ENCODE measurements around the gene ATP1B1. TPM values are rescaled to one million over a fixed set of nuclear protein-coding genes. Genes with fewer than 3 reads are reported as not detected.
A peak's percentile ranks its signal among the peaks of the same experiment; 100 is the strongest.

ATP1B1 gene
- total and polyA plus RNA-seq, 8 donors = 93.4 to 213 (median 166) TPM

DNA sequence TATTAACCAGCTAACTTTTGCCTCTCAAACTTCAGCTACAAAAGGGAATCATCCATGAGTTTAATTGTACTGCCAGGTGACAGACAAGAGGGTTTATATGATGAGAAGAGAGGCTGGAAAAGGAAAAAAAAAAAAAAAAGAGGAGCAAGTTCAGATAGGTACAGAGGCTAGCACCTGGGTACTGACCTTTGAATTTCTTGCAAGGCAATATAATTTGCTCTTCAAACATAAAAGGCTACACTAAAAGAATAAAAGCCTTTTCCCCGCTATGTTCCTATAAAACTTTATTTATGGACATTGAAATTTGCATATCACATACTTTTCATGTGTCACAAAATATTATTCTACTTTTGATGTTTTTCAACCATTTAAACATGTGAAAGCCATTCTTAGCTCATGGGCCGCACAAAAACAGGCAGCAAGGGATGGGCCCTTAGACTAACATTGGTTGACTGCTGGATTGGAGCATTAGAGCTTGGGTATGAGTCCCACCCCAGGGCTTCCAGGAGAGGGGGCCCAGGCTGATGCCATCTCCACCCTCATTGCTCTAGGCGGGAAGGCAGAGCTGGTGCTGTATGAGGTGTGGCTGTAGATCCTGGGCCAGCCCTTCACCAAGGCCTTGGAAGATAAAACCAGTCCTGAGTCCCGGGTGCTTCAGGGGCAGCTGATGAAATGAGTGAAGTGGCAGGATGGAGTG lies 44.3 kb downstream of the ATP1B1 start:
- Histone ChIP-seq H3K27me3 (no peaks in the 10 kb centered on the region), H3K36me3 (no peaks in the 10 kb centered on the region), H3K4me3 (no peak overlapping the region), H3K4me1 (peaks cover 22 to 32% (median 28%) of the 10 kb centered on the region in 3 donors), H3K27ac (no peak overlapping the region), H3K9me3 (no peaks in the 10 kb centered on the region)
- ATAC-seq (no peak), FAIRE-seq (no peak), DNase-seq (no peak)
- WGBS, 2 donors = 77% methylated on average over 4 of the region's 4 CpGs
- intact Hi-C loops (cut with DNase I) = no loop called here
- TF ChIP-seq, protein P1, sequence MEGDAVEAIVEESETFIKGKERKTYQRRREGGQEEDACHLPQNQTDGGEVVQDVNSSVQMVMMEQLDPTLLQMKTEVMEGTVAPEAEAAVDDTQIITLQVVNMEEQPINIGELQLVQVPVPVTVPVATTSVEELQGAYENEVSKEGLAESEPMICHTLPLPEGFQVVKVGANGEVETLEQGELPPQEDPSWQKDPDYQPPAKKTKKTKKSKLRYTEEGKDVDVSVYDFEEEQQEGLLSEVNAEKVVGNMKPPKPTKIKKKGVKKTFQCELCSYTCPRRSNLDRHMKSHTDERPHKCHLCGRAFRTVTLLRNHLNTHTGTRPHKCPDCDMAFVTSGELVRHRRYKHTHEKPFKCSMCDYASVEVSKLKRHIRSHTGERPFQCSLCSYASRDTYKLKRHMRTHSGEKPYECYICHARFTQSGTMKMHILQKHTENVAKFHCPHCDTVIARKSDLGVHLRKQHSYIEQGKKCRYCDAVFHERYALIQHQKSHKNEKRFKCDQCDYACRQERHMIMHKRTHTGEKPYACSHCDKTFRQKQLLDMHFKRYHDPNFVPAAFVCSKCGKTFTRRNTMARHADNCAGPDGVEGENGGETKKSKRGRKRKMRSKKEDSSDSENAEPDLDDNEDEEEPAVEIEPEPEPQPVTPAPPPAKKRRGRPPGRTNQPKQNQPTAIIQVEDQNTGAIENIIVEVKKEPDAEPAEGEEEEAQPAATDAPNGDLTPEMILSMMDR (IDR thresholded peaks at IDR 0.05) = no peak

DNA sequence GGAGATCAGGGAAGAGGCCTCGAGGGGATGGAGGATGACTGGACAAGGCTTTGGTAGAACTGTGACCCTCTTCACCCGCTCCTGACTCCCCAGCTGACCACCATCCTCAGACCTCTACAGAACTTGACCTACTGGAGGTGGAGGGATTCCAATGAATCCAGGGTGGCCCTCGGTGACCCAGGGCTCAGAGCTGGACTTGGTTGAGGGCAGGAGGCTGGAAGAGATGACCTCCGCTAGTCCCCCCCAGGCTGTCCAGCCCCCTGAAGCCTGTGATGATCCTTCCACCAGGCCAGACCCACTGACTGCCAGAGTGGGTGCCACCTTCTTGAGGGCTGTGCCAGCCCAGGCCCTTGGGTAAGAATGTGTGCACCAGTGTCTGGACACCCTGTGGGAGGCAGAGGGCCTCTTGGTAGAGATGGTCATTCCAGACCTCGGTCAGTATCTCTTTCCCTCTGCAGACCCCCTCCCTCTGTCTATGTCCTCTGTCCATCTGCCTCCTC lies 44.9 kb downstream of the ATP1B1 start:
- TF ChIP-seq, protein P1 (IDR thresholded peaks at IDR 0.05) = no peak
- Histone ChIP-seq H3K9me3 (no peaks in the 10 kb centered on the region), H3K4me1 (peaks cover 17 to 26% (median 24%) of the 10 kb centered on the region in 3 donors), H3K27me3 (no peaks in the 10 kb centered on the region), H3K4me3 (no peak overlapping the region), H3K36me3 (no peaks in the 10 kb centered on the region), H3K27ac (no peak overlapping the region)
- ATAC-seq = no peak
- FAIRE-seq = no peak
- intact Hi-C loops (cut with DNase I) = no loop called here
- peak in 1 of 6 donors; percentile 42 for DNase-seq
- WGBS, 2 donors = 92 to 96% methylated on average over 5 of the region's 5 CpGs

DNA sequence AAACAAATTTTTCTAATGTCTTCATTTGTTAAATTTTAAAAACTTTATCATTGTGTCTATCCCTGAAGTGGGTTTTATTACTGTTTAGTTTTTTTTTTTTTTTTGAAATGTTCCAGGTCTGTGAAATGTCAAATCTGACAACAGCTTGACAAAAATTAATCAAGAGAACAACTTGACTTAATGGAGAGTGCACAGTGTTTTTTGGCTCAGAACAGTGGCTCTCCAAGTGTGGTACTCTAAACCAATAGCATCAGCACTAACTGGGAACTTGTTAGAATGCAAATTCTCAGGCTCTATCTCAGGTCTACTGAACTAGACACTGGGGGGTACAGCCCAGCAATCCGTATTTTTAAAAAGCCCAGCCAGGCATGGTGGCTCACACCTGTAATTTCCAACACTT lies 49.2 kb downstream of the ATP1B1 start:
- TF ChIP-seq, protein P1 (IDR thresholded peaks at IDR 0.05) = no peak
- intact Hi-C loops (cut with DNase I) = no loop called here
- WGBS, 2 donors = 83 to 89% methylated on average over 1 of the region's 1 CpG
- H3K4me3 ChIP-seq = no peak overlapping the region
- no peaks in the 10 kb centered on the region for H3K9me3 ChIP-seq
- ATAC-seq (no peak), DNase-seq (no peak), FAIRE-seq (no peak)
- H3K27ac ChIP-seq = no peak overlapping the region
- no peaks in the 10 kb centered on the region for H3K27me3 ChIP-seq
- H3K4me1 ChIP-seq = no peaks in the 10 kb centered on the region
- no peaks in the 10 kb centered on the region for H3K36me3 ChIP-seq

DNA sequence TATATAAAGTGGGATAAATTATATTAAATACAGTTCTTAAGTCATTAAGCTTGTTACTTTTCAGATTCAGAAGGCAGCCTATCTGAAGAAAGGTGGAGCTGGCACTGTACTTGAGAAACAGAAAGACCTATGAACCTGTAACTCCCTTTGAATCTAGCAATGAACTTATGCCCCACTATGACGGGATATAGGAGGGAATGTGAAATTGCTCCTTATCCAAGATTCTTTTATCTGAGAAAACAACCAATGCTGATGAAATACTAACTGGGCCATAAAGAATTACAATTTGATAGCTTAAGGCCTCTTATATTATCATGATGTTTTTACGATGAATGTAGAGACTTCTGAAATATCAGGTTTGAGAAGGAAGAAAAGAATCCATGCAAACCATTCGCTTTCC lies 50.1 kb downstream of the ATP1B1 start:
- H3K27me3 ChIP-seq = no peaks in the 10 kb centered on the region
- no peaks in the 10 kb centered on the region for H3K9me3 ChIP-seq
- peaks cover 0 to 4% (median 0%) of the 10 kb centered on the region in 3 donors for H3K4me1 ChIP-seq
- no peaks in the 10 kb centered on the region for H3K36me3 ChIP-seq
- no peak overlapping the region for H3K27ac ChIP-seq
- no peak for FAIRE-seq
- TF ChIP-seq, protein P1 (IDR thresholded peaks at IDR 0.05) = no peak
- no peak for DNase-seq
- no peak for ATAC-seq
- WGBS, 2 donors = 81 to 90% methylated on average over 3 of the region's 3 CpGs
- no peak overlapping the region for H3K4me3 ChIP-seq
- intact Hi-C loops (cut with DNase I) = no loop called here

DNA sequence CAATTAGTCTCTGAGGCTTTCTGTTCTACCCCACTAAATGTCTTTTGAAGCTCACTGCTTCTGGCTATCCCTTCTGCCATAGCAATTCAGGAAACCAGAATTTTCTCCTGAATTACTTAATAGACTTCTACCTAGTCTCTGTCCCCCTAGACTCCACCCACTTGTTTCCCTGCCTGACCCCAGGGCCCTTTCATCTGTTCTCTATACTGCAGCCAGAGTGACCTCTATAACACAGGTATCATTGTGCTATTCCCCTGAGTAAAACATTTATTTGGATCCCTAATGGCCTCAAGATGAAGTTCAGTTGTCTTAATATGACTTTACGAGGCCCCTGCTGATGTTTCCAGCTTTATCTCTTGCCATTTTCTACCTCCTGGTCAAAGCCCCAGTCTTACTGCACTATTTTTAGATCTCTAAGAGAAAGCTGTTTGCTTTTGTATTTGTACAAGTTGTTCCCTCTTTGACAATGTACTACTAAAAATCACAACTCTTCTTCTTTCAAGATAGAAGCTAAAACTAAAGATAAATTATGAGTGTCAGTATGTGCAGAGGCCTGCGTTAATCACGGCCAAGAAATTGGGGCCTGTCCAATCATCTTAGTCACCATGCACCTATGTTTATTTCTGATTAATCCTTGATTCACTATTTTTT lies 54.5 kb downstream of the ATP1B1 start:
- no peak for DNase-seq
- H3K27me3 ChIP-seq = no peaks in the 10 kb centered on the region
- peak in 2 of 4 donors; percentile 13 to 59 for ATAC-seq
- TF ChIP-seq, protein P1 (IDR thresholded peaks at IDR 0.05) = no peak
- no peaks in the 10 kb centered on the region for H3K9me3 ChIP-seq
- FAIRE-seq = no peak
- H3K27ac ChIP-seq = no peak overlapping the region
- 38 to 43% methylated on average over 3 of the region's 3 CpGs for WGBS, 2 donors
- H3K36me3 ChIP-seq = no peaks in the 10 kb centered on the region
- H3K4me1 ChIP-seq = peaks cover 0 to 4% (median 0%) of the 10 kb centered on the region in 3 donors
- H3K4me3 ChIP-seq = no peak overlapping the region
- intact Hi-C loops (cut with DNase I) = no loop called here

Data from pancreas (tissue), 10 donors.